ENCODE measurements around the gene ALDH1A2.

- TF ChIP-seq CTCF (IDR thresholded peaks at IDR 0.05) (no peak), POLR2AphosphoS5 (IDR thresholded peaks at IDR 0.05) (no peak), EP300 (IDR thresholded peaks at IDR 0.05) (no peak)
Observed at GRCh38 chr15:57953874-57954273, 111.6 kb downstream of the ALDH1A2 start.

Measured in gastroesophageal sphincter (tissue), 3 donors.